H9 (cell line): Measurements from ENCODE around the gene ITGAE. TPM values are rescaled to one million over a fixed set of nuclear protein-coding genes. Genes with fewer than 3 reads are reported as not detected.

Experiments
- DNase-seq: peaks from one replicate; pipeline ENCODE4 v3.0.0-alpha.2; 2017
- H2AFZ ChIP-seq: one replicate; pipeline ENCODE4 v1.6.1; 2013; ENCODE audit warnings: mild to moderate bottlenecking, low read length, control low read depth, moderate library complexity
- H2AK5ac ChIP-seq: 2 replicates; pipeline ENCODE4 v1.6.1; 2013; ENCODE audit warnings: low read length, control low read depth, mixed read lengths; ENCODE audit not compliant: insufficient read length
- H2BK120ac ChIP-seq: one replicate; pipeline ENCODE4 v1.6.1; 2013; ENCODE audit warnings: low read depth, mild to moderate bottlenecking, low read length, control low read depth, inconsistent platforms; ENCODE audit not compliant: poor library complexity, severe bottlenecking
- H2BK12ac ChIP-seq: 2 replicates; pipeline ENCODE4 v1.6.1; 2013; ENCODE audit warnings: low read length, control low read depth, mixed read lengths, low read depth; ENCODE audit not compliant: insufficient read length
- H2BK15ac ChIP-seq: 2 replicates; pipeline ENCODE4 v1.6.1; 2013; ENCODE audit warnings: low read depth, low read length, control low read depth
- H2BK20ac ChIP-seq: one replicate; pipeline ENCODE4 v1.6.1; 2013; ENCODE audit warnings: low read depth, mild to moderate bottlenecking, low read length, control low read depth, inconsistent platforms; ENCODE audit not compliant: poor library complexity, severe bottlenecking
- H2BK5ac ChIP-seq: 2 replicates; pipeline ENCODE4 v1.6.1; 2013; ENCODE audit warnings: low read length, control low read depth, mixed read lengths; ENCODE audit not compliant: insufficient read length
- H3K14ac ChIP-seq: 2 replicates; pipeline ENCODE4 v1.6.1; 2013; ENCODE audit warnings: low read length, control low read depth; ENCODE audit not compliant: insufficient read depth
- H3K18ac ChIP-seq: 2 replicates; pipeline ENCODE4 v1.6.1; 2013; ENCODE audit warnings: low read depth, mild to moderate bottlenecking, mixed read lengths, low read length, control low read depth; ENCODE audit not compliant: insufficient read length
- H3K23ac ChIP-seq: 2 replicates; pipeline ENCODE4 v1.6.1; 2013; ENCODE audit warnings: low read length, control low read depth, mixed read lengths, low read depth; ENCODE audit not compliant: insufficient read length
- H3K23me2 ChIP-seq: 2 replicates; pipeline ENCODE4 v1.6.1; 2013; ENCODE audit warnings: low read depth, mild to moderate bottlenecking, mixed read lengths, low read length, control low read depth; ENCODE audit not compliant: insufficient read length, poor library complexity, severe bottlenecking
- H3K27ac ChIP-seq: 2 replicates; pipeline ENCODE4 v1.5.1; 2013; ENCODE audit warnings: low read length, control low read depth, mixed read lengths, low read depth; ENCODE audit not compliant: insufficient read length
- H3K27me3 ChIP-seq: 2 replicates; pipeline ENCODE4 v1.6.1; 2013; ENCODE audit warnings: low read length, control low read depth, inconsistent platforms; ENCODE audit not compliant: insufficient read depth
- H3K4ac ChIP-seq: 2 replicates; pipeline ENCODE4 v1.6.1; 2013; ENCODE audit warnings: low read depth, mild to moderate bottlenecking, control low read depth, inconsistent platforms, low read length, moderate library complexity
- H3K4me1 ChIP-seq: 2 replicates; pipeline ENCODE4 v1.6.1; 2013; ENCODE audit warnings: low read length, control low read depth, inconsistent platforms; ENCODE audit not compliant: insufficient read depth
- H3K4me2 ChIP-seq: 2 replicates; pipeline ENCODE4 v1.6.1; 2013; ENCODE audit warnings: low read length, control low read depth, mixed read lengths; ENCODE audit not compliant: insufficient read length, insufficient read depth
- H3K56ac ChIP-seq: 2 replicates; pipeline ENCODE4 v1.6.1; 2013; ENCODE audit warnings: low read depth, mild to moderate bottlenecking, mixed read lengths, low read length, control low read depth; ENCODE audit not compliant: insufficient read length
- H3K79me1 ChIP-seq: 2 replicates; pipeline ENCODE4 v1.6.1; 2013; ENCODE audit warnings: low read depth, mild to moderate bottlenecking, moderate library complexity, low read length, control low read depth, inconsistent platforms; ENCODE audit not compliant: insufficient read depth, poor library complexity, severe bottlenecking
- H3K79me2 ChIP-seq: 2 replicates; pipeline ENCODE4 v1.6.1; 2013; ENCODE audit warnings: low read length, control low read depth, inconsistent platforms; ENCODE audit not compliant: insufficient read depth
- H3K9ac ChIP-seq: 2 replicates; pipeline ENCODE4 v1.6.1; 2013; ENCODE audit warnings: low read length, control low read depth, mixed read lengths; ENCODE audit not compliant: insufficient read length; ENCODE audit errors: extremely low read depth
- H3K9me3 ChIP-seq: one replicate; pipeline ENCODE4 v1.6.1; 2013; ENCODE audit warnings: low read depth, low read length, inconsistent platforms; ENCODE audit not compliant: control insufficient read depth
- H3T11ph ChIP-seq: one replicate; pipeline ENCODE4 v1.6.1; 2013; ENCODE audit warnings: mild to moderate bottlenecking, low read length, control low read depth, inconsistent platforms
- H4K20me1 ChIP-seq: one replicate; pipeline ENCODE4 v1.6.1; 2013; ENCODE audit not compliant: control insufficient read depth, insufficient read length, insufficient read depth
- H4K5ac ChIP-seq: 2 replicates; pipeline ENCODE4 v1.6.1; 2013; ENCODE audit warnings: low read depth, mild to moderate bottlenecking, mixed read lengths, low read length, control low read depth; ENCODE audit not compliant: insufficient read length
- H4K8ac ChIP-seq: replicated peaks from 2 replicates; pipeline ENCODE4 v1.6.1; 2013; ENCODE audit warnings: low read length, control low read depth, mixed read lengths, low read depth; ENCODE audit not compliant: insufficient read length
- H4K91ac ChIP-seq: 2 replicates; pipeline ENCODE4 v1.6.1; 2013; ENCODE audit warnings: low read depth, mild to moderate bottlenecking, moderate library complexity, mixed read lengths, low read length, control low read depth; ENCODE audit not compliant: insufficient read length
- H3K27ac Mint-ChIP-seq, 3 experiments: 2 replicates in 2 of 3; 3 replicates in 1 of 3; pipeline ENCODE4 v1.8.0; 2020 to 2021; ENCODE audit warnings: mixed read lengths in 3 of 3, mild to moderate bottlenecking in 1 of 3, moderate library complexity in 1 of 3
- H3K27me3 Mint-ChIP-seq: 2 replicates; pipeline ENCODE4 v1.8.0; 2021; ENCODE audit warnings: low read depth, mild to moderate bottlenecking, moderate library complexity, mixed read lengths
- H3K36me3 Mint-ChIP-seq, 3 experiments: 2 replicates in 2 of 3; 3 replicates in 1 of 3; pipeline ENCODE4 v1.8.0; 2020 to 2021; ENCODE audit warnings: low read depth in 3 of 3, mixed read lengths in 3 of 3; ENCODE audit not compliant: insufficient read depth in 1 of 3
- H3K4me1 Mint-ChIP-seq, 2 experiments: 2 replicates each; pipeline ENCODE4 v1.8.0; 2020; ENCODE audit warnings: mixed read lengths in 2 of 2
- H3K4me3 Mint-ChIP-seq, 2 experiments: 2 replicates in 1 of 2; 3 replicates in 1 of 2; pipeline ENCODE4 v1.8.0; 2020 to 2021; ENCODE audit warnings: mild to moderate bottlenecking in 2 of 2, mixed read lengths in 2 of 2, moderate library complexity in 1 of 2
- H3K9me3 Mint-ChIP-seq, 2 experiments: 2 replicates in 1 of 2; 3 replicates in 1 of 2; pipeline ENCODE4 v1.8.0; 2020; ENCODE audit warnings: mild to moderate bottlenecking in 2 of 2, mixed read lengths in 2 of 2, moderate library complexity in 1 of 2
- WGBS: extraction: QIAGEN DNeasy Blood & Tissue Kit; methylation state at CpG from one replicate; pipeline ENCODE4 v1.1.7; 2013; ENCODE audit warnings: missing lambda C conversion rate, low lambda C conversion rate, mixed read lengths; ENCODE audit not compliant: insufficient read length; ENCODE audit errors: extremely low coverage; 5-methylcytosine and 5-hydroxymethylcytosine counted together
- total RNA-seq: library from RNA; stranded (reverse); gene quantifications from 2 replicates; pipeline ENCODE4 v1.2.1, GENCODE V29; 2021
- TF ChIP-seq, protein P1 (sequence below): fragments of 200-600 bp; sonication (generic); conservative IDR thresholded peaks from 3 replicates; pipeline ENCODE4 v1.8.0; 2021; ENCODE audit warnings: antibody characterized with exemption, mild to moderate bottlenecking

Gene ITGAE
- total RNA-seq, 1 experiment from 2014 or later, result 23.5 TPM

GRCh38 chr17:3796110-3796821, 4.7 kb downstream of the ITGAE start:
- Mint-ChIP-seq H3K27me3 (no peaks in the 10 kb centered on the region; the same call in 1 of the 2 replicates), H3K9me3 (no peaks in the 10 kb centered on the region; a peak in 1 of 5 replicates), H3K27ac (peak overlapping the region in 2 of 3 experiments; percentile 57 to 61; a peak in 3 of 7 replicates), H3K36me3 (no peaks in the 10 kb centered on the region), H3K4me1 (peaks cover 10 to 24% of the 10 kb centered on the region in 2 experiments), H3K4me3 (no peak overlapping the region)
- Histone ChIP-seq H2AFZ (no peak overlapping the region), H2BK15ac (no peak overlapping the region), H2BK20ac (no peak overlapping the region), H3K79me1 (no peaks in the 10 kb centered on the region), H4K20me1 (no peaks in the 10 kb centered on the region), H2BK12ac (no peak overlapping the region), H3K56ac (no peak overlapping the region), H3K4ac (no peak overlapping the region), H2BK5ac (no peak overlapping the region), H3K4me2 (no peak overlapping the region), H3K23me2 (no peaks in the 10 kb centered on the region), H2AK5ac (no peak overlapping the region), H3K27me3 (no peaks in the 10 kb centered on the region), H3K27ac (no peak overlapping the region), H2BK120ac (no peak overlapping the region), H3K18ac (peak overlapping the region; percentile 0), H3T11ph (no peak overlapping the region), H4K91ac (no peak overlapping the region), H4K8ac (peak overlapping the region; percentile 32), H3K23ac (peak overlapping the region; percentile 5), H4K5ac (peak overlapping the region; percentile 48), H3K79me2 (no peaks in the 10 kb centered on the region), H3K4me1 (no peaks in the 10 kb centered on the region), H3K9ac (no peak overlapping the region), H3K9me3 (no peaks in the 10 kb centered on the region), H3K14ac (no peak overlapping the region)
- no peak for DNase-seq
- TF ChIP-seq, protein P1, sequence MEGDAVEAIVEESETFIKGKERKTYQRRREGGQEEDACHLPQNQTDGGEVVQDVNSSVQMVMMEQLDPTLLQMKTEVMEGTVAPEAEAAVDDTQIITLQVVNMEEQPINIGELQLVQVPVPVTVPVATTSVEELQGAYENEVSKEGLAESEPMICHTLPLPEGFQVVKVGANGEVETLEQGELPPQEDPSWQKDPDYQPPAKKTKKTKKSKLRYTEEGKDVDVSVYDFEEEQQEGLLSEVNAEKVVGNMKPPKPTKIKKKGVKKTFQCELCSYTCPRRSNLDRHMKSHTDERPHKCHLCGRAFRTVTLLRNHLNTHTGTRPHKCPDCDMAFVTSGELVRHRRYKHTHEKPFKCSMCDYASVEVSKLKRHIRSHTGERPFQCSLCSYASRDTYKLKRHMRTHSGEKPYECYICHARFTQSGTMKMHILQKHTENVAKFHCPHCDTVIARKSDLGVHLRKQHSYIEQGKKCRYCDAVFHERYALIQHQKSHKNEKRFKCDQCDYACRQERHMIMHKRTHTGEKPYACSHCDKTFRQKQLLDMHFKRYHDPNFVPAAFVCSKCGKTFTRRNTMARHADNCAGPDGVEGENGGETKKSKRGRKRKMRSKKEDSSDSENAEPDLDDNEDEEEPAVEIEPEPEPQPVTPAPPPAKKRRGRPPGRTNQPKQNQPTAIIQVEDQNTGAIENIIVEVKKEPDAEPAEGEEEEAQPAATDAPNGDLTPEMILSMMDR, result no peak
- no CpG with 5 or more reads among the region's 17 CpGs for WGBS
